Measurements from ENCODE around the gene SIAE. TPM values are rescaled to one million over a fixed set of nuclear protein-coding genes. Genes with fewer than 3 reads are reported as not detected.
"Not testable (repeated sequence)": the region's sequence is repeated elsewhere in the genome, so short reads cannot be mapped to it uniquely, and the experiment has no call there.

Gene SIAE
- total RNA-seq, 1 donor from 2014 or later = 5.2 TPM

DNA sequence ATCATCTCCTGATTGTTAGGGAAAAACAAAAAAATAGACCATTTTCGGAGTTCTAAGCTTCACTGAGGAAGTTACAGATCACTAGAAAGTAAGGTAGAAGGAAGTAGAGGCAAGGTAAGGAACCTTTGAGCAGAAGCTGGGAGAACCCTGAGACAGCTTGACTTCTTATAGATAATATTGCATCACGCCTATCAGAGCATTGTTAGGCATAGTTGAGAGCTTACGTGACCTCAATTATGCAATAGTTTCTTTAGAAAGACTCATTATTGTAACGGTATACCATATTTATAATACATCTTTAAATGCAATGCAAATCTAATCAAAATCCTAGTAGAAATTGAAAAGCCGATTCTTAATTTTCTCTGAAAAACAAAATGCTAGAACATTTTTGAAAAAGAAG, 46.0 kb downstream of the SIAE start:
- intact Hi-C loops (cut with micrococcal nuclease) = no loop called here

DNA sequence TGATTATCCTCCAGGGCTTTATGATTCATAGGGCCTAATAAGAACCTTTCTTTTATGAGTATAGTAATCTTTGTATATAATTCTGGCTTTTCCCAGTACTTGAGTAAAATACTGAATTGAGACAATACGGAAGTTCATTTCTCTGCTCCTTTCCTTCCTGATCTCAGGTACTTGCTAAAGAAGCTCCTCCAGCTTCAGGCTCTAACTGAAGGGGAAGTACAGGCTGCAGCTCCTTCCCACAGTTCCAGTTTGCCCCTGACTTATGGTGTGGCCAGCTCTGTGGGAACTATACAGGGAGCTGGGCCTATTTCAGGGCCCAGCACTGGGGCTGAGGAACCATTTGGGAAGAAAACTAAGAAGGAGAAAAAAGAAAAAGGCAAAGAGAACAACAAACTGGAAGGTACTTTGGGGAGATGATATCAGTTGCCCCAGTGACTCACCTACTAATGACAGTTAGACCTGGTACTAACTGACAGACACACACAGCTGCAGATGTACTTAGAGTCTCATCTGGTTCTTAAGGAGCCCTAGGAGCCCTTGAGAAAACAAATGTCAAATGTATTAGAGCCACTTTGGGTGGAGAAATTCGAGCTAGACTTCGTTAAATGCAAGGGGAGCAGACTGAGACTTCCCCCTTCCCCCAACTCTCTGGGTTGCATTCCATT, 47.9 kb downstream of the SIAE start:
- intact Hi-C loops (cut with micrococcal nuclease) = no loop called here

DNA sequence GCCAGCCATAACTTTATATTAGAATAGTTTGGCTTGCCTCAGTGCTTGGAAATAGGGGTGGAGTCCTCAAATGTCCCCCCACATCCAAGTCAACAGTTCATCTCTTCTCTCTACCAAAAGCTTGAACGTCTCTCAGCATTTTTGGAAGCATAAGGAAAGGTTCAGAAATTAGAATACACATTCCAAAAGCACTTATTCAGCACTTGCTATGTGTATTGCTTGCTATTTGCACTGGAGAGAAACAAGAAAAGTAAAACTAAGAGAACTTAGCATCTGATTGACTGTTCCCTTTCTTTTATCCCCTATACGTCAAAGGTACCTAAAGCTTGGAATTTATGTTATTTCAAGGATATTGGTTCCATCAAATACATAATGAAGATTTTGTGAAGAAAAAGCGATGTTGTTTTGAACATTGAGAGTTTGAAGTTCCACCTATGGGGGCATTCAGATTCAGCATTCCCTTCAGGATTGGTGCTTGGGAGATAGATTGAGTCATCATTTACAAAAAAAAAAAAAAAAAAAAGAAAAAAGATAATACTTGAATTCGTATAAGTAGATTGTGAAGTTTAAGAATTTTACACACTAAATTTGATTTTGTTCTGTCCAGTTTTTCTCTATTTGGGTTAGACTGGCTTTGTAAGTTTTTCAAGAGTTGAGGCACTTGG, 49.5 kb downstream of the SIAE start:
- intact Hi-C loops (cut with micrococcal nuclease) = loop anchor here (2.0 kb wide), 2 partner anchors 123 to 327 kb away; no protein-coding TSS in a partner anchor

DNA sequence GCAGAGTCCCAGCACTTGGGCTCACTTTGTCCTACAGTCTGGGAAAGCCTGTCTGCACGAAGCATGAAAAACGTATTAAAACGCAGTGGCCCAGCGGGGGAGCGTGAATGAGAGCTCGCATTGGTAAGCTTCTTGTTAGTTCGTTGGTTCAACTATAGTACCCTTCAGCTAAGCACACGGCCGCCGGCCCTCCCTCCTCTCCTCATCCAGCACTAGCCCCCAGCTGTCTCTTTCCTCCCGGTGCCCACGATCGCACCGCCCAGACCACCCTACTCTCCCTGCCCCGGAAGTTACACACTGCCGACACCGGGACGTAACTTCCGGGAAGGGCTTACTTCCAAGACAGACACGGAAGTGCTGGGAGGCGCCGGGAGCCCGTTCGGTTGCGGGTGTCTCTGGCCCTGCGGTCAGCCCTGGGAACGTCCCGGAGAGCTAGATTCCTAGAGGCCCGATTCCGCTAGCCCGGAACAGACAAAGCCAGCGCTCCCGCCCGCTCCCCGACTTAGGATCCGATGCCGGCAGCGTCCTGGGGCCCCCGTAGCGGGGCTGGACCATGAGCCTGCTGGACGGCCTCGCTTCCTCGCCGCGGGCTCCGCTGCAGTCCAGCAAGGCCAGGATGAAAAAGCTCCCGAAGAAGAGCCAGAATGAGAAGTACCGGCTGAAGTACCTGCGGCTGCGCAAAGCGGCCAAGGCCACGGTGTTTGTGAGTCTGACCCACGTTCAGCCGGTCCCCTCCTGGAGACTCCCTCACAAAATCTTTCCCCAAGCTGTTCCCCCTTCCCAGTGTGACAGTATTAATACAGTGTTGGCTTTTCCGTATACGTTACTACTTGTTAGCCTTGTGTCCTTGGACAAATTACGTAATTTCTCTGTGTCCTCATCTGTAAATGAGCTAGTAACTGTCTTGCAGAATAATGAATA, 50.7 kb downstream of the SIAE start, which contains the start of gene TBRG1:
TBRG1 (plus strand) TSS at position 334 of the 921 bp plus-strand sequence; CDS start at position 554, 220 bp downstream.
- intact Hi-C loops (cut with micrococcal nuclease) = loop anchor here (1.0 to 2.0 kb wide), 5 partner anchors 51 to 328 kb away; partner anchors contain the start of genes MSANTD2, SIAE and SPA17

DNA sequence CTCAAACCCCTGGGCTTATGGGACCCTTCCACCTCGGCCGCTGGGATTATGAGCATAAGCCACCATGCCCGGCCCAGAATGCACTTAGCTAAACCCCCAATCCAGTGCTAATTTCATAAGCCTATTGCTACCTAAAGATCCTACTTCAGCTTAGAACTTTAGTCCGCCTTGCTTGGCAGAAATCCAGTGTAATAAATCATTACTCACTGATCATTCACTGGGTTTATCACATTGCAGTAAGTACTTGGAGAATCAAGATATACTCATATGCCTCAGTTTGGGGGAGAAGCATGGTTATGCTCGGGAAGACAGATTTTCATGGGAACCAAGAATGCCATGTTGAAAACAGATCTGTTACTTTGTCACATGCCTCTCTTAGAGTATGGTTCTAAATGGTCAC, 54.7 kb downstream of the SIAE start:
- intact Hi-C loops (cut with micrococcal nuclease) = no loop called here

DNA sequence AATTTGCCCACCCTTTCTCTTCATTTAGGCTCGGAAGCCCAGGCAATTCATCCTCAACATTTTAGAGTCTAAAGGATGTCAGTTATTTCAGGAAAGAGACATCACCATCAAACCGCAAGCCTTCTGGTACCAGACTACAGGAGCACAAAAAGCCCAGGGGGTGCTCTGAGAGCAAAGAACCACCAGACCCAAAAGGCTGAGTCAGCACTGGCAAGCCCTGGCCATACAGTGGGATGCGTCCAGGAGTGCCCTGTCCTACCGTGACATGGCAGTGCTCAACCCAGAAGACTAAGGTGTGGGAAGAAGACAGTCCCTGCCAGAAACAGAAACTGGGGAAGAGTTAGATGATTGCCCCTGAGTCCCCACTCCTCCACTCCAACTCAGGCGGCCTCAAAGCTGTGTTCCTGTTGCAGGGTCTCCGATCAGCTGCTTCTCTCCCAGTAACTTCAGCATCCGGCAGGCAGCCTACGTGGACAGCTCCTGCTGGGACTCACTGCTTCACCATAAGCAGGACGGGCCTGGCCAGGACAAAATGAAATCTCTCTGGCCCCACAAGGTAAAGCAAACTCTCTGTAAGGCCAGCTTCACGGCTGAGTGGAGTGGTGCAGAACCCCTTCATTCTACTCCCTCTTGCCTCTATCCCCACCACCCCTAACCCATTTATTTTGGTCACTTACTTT, 60.8 kb downstream of the SIAE start:
- intact Hi-C loops (cut with micrococcal nuclease) = no loop called here

DNA sequence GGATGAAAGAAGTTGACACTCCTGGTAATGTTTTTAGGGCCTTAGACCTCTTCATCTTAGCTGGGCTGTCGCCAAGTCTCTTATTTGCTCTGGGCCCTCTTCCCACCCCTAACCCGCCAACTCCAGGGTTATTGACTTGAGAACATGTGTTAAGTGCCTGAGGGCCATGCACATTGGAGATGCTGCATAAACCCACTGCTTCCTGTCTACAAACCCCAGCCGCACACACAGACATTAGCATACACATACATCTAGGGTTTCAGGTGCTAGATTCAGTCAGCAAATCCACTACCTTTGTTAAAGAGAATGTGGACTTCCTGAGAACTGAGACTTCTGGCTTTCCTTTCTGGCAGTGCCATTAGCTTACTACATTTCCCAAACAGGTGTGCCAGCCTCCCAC, 61.5 kb downstream of the SIAE start:
- intact Hi-C loops (cut with micrococcal nuclease) = no loop called here

DNA sequence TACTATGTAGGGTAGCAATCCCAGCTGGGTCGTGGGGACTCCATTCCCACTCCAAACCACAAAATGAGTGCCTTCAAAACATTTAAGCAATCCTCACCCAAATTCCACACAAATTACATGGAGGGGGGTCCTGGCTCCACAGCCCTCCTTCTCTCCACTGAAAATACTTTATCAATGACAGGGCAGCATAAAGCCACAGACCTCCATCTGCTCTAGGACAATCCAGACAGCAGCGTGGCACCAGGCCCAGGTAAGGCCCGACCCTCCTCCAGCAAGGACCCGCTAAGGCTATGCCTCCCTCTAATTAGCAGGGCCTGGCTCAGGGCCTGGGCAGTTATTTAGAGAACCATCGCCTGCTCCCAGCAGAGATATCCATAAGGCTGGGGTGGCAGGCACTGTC, 62.5 kb downstream of the SIAE start, which contains the start of gene PANX3:
PANX3 (plus strand) TSS at position 365 of the 400 bp plus-strand sequence. CDS start 129 bp downstream, outside the sequence.
- intact Hi-C loops (cut with micrococcal nuclease) = no loop called here

DNA sequence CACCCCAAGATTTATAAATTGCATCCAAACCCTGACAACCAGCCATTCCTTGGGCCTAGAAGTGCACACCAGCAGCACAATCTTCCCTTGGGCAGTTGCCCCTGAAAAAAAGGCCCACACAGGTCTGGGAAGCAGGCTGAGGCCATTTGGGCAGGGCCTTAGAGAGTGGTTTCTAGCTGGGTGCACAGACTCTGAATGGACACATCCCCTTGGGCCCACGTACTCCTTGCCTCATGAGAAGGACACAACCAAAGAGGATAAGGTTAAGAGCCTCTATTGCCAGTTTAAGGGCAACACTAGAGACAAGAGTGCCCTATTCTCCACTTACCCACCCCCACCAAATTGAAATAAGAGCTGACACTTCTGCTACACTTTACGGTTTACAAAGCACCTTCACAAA, 63.2 kb downstream of the SIAE start:
- intact Hi-C loops (cut with micrococcal nuclease) = no loop called here

DNA sequence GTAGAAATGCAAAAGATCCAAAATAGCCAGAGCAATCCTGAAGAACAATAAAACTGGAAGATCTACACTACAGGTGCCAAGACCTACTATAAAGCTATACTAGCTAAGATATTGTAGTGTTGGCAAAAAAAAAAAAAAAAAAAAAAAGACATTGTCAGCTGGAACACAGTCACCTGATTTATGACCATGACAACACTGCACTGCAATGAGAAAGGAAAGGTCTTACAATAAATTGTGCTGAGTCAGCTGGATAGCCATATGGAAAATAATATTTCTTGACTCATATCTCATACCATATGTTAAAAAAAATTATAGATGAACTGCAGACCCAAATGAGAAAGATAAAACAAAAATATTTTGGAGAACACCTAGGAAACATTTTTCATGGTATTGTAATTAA, 65.4 kb downstream of the SIAE start:
- intact Hi-C loops (cut with micrococcal nuclease) = no loop called here

DNA sequence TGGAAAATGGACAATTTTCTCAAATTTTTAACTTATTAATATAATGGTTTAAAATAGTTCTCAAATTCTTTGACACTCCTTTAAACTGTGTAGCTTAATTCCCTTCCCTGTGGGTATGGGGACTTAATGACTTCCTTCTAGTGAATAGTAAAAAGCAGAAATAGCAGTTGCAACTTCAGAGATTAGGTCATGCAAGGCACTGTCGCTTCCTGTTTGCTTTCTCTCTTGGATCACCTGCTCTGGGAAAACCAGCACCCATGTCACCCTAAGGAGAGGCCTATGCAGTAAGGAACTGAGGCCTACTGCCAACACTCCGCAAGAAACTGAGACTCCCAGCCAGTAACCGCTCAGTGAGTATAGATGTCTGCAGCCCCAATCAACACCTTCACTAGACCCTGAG, 67.8 kb downstream of the SIAE start:
- intact Hi-C loops (cut with micrococcal nuclease) = no loop called here

DNA sequence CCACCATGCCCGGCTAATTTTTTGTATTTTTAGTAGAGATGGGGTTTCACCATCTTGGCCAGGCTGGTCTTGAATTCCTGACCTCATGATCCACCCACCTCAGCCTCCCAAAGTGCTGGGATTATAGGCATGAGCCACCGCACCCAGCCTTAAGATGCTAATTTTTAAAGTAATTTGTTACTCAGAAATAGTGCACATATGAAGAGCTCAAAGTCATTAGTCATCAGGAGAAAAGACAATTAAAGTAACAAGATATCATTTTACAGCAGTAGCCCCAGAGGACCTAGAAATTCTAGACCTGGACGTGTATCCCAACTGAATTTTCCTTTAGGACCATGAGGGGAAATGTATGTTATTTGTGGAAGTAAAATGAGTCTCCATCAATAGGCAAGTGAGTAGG, 70.8 kb downstream of the SIAE start:
- intact Hi-C loops (cut with micrococcal nuclease) = not testable (repeated sequence)

DNA sequence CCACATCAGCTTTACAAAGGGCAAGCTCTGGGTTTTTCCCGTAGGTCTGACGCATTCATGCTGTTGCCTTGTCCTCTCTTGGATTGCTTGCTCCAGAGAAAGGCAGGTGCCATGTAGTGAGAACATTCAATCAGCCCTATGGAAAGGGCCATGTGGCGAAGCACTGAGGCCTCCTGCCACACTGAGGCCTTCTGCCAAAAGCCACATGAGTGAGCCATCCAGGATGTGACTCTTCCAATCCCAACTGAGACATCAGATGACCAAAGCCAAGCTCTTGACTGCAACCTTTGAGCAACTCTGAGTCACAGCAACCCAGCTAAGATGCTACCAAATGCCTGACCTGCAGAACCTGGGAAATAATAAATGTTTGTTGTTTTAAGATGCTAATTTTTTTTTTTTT, 71.3 kb downstream of the SIAE start:
- intact Hi-C loops (cut with micrococcal nuclease) = no loop called here

DNA sequence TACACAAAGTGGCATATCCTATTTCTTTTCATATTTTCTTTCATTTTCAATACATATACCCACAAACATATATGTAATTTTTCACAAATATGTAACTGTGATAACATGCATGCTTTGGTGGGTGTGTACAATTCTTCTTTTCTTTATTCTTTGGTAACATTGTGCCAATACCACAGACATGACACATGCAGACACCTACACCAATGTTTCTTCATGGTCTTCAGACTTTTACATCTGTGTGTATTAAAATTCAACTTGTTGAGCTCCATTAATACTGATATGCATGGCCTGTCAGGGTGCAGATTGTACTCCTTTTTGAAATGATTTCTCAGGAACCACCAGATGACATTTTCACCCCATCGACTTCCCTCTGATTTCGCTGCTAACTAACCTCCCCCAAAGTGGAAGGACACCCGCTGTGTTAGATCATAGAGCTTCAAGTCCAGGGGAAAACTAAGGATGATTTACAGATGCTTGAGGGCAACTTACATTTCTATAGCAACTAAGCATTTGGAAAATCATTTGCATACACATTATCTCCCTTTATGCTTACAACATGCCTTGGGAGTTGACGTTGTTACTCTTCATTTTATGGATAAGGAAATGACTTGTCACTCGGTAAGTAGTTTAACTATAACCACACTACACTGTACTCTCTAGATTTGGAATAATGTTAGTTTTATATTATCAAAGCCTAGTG, 72.8 kb downstream of the SIAE start:
- intact Hi-C loops (cut with micrococcal nuclease) = no loop called here

DNA sequence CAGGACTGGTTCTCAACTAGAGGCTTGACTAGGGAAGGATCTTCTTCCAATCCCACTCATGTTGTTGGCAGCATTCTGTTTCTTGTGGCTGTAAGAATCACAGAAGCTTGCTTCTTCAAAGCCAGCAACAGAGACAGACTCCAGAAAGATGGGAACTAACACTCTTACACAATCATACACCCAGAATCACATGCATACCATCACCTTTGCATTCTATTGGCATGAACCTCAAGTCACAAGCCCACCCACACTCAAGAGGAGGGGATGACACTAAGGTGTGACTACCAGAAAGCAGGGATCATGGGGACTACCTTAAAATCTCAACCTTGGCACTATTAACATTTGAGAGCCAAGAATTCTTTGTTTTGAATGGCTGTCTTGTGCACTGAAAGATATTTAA, 75.9 kb downstream of the SIAE start:
- intact Hi-C loops (cut with micrococcal nuclease) = no loop called here

DNA sequence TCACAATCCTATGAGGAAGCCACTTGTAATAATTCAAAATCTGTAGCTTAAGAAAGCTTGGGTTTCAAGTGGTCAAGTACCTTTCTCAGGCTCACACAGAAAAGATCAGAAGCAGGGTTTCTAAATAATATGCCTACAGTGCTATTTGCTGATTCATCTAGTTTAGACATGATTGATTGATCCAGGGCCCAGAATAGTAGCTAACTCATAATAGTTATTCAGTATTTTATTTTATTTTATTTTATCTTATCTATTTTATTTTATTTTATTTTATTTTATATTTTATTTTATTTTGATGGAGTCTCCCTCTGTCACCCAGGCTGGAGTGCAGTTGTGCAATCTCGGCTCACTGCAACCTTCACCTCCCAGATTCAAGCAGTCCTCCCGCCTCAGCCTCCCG, 78.2 kb downstream of the SIAE start:
- intact Hi-C loops (cut with micrococcal nuclease) = no loop called here

DNA sequence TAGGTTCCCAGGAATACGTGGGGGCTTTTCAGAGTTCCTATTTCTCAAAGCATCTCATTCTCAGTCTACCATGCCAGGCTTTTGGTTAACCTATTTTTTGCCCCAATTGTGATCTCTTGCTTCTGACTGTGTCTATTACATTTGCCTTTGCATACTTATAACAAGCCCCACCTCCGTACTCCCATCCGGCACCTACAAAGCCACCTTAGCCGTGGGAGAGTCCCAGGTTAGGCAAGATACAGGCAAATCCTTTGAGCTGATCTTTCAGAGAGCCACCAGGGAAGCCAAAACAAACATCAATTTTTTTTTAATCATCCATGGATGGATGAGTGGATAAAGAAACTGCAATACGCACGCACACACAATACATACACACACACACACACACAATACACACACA, 80.9 kb downstream of the SIAE start:
- intact Hi-C loops (cut with micrococcal nuclease) = no loop called here

DNA sequence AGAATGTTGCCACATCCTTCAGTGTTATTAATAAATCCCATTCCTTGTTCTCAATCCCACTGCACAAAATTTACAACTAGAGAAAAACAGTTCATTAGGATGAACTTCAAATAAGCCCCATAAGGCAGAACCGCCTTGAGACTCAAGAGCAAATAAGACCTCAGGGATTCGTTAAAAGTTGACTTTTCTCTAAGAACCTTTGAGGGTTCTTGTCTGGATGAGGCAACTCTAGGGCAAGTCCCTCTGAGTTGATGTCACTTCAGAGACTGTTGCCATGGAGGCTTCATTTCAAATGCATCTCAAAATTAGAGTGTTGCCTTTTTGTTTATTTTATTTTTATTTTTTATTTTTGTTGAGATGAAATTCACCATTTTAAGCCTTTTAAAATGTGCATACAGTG, 82.1 kb downstream of the SIAE start:
- intact Hi-C loops (cut with micrococcal nuclease) = no loop called here

DNA sequence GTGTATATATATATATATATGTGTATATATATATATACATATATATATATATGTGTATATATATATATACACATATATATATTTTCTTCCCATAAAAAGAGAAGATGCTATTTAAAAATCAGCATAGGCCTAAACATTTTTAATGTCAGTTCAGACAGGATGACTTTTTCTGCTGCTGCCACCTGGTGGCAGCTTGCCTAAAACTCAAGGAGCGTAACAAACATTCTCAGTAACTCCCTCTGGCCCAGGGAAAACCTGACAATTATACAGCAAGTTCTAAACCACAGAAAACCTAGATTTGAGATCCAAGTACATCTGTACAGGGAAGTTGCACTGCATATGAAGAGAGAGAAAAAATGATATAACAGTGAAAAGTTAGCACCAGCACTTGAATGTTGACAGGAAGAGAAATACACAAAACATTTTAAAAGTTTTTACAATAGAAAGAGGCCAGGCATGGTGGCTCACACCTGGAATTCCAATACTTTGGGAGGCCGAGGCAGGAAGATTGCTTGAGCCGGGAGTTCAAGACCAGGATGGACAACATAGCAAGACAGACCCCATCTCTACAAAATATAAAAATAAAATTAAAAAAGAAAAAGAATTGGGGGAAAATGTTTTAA, 87.2 kb downstream of the SIAE start:
- intact Hi-C loops (cut with micrococcal nuclease) = loop anchor here (1.0 to 5.0 kb wide), 2 partner anchors 171 to 514 kb away; no protein-coding TSS in a partner anchor
